NCI-H2196 treated with DMSO at 0.1 percent for 48 hours (cell line): ENCODE data around the gene SKAP1.
"Not testable (repeated sequence)": the region's sequence is repeated elsewhere in the genome, so short reads cannot be mapped to it uniquely, and the experiment has no call there.

Experiments
- DNase-seq: peaks from one replicate; lab custom pipeline; 2025; ENCODE audit not compliant: unreplicated experiment; lab: John Stamatoyannopoulos, UW

The SKAP1 gene

DNA sequence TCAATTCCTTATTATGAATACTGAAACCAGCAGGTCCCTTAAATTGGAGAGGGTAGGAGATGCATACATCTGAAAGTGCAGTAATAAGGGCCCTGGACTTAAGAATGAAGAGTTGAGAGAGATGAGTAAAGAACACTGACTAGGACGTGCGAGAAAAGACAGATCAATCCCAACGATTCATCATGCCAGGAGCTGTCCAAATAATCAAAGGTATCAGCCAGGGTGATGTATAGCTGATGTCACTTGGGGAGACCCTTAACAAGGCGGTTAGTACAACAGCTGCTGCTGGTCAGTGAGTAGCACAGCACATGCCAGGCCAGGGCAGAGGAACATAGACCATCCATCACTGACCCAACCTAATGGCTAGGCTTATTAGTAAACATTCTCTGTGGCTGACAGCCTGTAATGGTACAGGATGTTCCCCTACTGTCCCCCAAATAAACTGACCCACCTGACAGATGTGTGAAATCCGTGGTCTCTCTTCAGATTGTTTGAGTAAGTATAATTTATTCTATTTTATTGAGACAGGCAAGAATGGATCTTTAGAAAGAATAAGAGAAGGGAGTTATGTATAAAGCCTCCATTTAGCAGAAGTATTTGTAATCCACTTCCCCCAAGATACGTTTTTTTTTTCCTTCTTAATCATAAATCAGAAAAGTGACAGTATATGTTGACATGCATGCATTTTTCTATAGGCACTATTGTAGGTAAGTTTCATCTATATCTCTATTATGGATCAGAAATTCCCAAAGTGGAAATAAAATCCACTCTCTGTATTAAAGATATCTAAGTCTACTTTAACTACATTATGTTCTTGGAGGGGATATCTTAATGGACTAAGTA is 204.1 kb downstream of the SKAP1 start:
- no peak for DNase-seq

DNA sequence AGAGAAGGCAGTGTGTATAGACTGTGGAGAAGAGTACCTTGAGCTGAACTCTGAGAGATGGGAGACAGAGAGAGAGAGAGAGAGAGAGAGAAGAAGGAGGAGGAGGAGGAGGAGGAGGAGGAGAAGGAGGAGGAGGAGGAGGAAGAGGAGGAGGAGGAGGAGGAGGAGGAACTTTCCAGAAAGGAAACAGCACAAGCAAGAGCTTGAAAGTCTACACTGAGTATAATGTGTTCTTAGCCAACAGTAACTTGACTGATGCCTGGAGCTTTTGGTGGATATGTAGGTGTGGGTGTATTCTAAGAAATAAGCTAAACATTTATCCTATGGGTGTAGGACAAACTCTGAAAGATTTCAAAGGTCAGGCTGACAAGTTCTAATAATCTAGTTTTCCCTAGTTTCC is 206.1 kb downstream of the SKAP1 start:
- no peak for DNase-seq

DNA sequence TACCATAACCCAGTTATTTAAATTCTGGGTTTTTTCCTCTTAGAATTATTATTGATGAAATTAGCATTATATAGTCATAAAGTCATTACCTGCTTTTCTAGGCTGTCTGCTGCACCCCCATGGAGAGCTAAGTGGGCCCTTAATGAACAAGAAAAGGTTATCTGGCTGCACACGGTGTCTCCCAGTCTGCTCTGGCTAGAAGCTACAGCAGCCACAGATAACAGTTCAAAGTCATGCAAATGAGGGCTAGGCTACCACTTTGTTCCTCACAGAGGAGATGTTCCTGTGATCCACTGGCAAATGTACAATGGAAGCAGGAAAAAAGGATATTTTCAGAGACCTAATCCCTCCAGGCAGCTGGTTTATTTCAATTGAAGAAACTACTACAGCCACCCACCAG is 210.4 kb downstream of the SKAP1 start:
- DNase-seq: no peak

DNA sequence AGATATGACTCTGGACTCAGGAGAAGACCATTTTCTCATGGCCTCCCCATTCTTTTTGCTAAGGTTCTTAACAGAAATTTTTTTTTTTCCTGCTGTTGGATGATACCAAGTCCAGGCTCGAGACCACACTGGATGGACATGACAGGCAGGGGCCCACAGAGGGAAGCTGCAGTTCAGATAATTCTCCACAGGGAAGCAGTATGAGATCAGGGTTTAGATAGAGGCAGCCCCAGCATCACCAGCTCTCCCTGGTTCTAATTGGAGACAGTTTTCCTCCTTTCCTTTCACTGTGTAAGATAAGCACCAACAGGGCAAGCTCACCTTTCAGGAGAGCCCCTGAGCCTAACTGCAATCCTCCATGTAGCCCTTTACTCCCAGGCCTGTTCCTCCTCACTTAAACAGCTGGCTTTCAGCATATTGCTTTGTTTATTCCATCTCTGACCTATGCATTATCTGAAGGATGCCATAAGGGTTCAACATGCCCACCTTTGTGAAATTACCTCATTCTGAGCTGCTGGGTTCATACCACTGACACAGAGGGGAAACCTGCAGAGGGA is 214.4 kb downstream of the SKAP1 start:
- no peak for DNase-seq

DNA sequence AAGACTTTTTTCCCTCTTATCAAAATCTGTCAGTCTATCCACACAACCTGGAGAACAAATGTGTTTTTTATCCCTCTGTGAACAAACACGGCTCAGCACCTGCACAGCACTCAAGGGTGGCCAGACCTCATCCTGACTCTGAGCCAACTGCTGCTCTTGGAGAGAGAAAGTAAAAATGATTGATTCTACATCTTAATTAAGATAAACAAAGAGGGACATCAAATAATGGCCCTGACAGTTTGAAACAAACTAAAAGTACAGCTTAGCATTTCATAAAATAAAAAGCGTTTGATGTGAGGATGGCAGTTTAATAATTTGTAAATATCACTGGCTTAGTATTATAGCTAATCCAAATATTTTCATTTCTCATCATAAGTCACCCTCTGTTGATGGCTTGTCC is 216.2 kb downstream of the SKAP1 start:
- DNase-seq: no peak

DNA sequence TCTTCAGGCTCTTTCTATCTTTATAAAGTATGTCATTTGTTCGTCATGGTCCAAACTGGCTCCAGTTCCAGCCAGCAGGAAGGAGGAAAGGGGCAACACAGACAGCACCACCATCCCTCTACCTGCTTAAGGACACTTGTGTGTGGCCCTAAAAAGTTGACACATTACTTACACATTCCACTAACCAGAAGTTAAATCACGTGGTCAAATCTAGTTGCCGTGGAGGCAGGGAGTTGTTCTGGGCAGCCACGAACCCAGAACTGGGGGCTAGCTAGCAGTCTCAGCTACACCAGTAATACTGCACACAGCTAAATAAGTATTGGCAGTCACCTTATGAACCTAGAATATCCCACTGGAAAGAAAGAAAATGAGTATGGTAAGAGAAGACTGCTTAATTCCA is 218.2 kb downstream of the SKAP1 start:
- no peak for DNase-seq

DNA sequence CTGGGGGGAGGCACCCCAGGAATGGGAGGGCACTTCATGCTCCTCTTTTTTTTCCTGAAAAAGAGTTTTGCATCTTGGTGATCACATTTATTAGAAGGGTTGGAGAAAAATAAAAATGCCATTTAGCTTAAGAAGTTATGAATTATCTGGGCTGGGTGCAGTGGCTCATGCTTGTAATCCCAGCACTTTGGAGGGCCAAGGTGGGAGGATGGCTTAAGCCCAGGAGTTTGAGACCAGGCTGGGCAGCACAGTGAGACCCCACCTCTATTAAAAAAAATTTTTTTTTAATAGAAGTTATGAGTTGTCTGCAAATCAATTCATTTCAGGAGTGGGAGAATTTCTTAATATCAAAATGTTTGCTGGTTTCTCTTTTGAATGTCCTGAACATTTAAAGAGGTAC is 219.0 kb downstream of the SKAP1 start:
- no peak for DNase-seq

DNA sequence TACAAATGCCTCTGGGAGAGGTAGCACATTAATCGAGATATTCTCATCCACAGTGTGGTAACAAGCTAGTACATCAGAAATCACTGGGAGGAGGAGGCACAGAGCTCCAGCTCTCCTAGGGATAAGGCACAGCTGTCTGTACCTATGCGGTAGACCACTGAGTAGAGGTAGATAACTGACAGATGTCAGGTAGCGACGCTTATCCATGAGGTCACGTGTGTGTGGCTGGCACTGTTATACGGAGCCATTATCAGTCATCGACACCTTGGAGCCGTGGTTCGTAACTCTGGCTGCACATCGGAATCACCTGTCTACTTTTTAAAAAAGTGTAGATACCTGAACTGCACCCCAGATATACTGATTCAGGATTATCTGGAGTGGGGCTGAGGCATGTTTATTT is 220.0 kb downstream of the SKAP1 start:
- DNase-seq: no peak

DNA sequence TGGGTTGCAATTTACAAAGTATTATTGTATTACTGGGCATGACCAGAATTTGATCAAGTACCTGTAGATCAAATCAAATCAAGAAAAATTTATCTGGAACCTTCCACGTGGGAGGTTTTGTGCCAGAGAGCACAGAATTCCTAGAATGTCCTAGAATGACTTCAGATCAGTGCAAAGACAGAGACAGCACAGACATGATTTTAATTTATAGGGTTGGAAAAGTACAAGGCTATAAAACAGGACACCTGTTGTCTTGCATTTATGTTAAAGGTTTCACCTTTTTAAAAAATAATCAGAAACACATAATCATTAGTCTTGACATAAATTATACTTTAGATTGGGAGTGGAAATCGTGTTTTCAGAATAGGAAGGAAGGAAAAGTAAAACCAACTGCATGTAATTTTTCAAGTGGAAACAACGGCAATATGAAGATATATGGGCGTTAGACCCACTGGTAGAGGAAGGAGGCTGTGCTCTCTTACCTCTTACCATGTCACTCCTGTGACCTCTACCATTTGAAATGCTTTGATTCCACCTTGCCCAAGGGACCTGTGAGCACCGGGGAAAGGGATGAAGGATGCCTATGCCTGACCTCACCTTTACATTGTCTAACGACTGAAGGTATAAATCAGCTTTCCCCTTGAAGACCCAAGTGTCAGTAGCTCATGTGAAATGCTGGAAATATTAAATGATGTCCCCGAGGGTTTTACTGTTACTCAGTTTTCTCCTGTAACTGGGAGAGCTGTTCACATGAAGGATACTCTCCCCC is 222.1 kb downstream of the SKAP1 start:
- no peak for DNase-seq

DNA sequence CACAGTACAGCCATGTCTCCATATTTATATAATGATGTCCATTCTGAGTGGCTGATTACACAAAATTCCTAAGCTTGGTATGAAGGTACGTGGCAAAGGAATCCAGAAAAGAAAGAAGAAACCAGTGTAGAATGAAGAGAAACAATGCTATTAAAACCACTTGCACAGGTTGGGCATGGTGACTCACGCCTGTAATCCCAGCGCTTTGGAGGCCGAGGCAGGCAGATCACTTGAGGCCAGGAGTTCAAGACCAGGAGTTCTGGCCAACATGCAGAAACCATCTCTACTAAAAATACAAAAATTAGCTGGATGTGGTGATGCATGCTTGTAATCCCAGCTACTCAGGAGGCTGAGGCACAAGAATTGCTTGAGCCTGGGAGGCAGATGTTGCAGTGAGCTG is 223.0 kb downstream of the SKAP1 start:
- DNase-seq: not testable (repeated sequence)

DNA sequence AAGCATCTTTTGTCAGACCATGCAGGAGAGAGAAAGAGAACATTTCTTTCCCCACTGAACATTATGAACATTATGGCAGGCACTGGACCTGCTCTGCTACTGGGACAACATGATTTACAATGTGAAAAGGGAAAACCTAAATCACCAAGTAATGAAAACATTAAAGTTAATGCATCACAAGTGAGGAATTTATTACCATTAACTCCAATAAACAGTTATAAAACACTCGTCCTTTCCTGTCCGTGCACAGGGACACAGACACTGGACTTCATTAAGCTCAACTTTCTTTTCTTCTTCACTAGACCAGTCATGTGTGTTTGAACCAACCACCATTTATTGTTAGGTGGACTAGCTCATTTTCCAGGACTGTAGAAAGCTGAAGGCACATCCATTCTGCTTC is 227.1 kb downstream of the SKAP1 start:
- DNase-seq: no peak

DNA sequence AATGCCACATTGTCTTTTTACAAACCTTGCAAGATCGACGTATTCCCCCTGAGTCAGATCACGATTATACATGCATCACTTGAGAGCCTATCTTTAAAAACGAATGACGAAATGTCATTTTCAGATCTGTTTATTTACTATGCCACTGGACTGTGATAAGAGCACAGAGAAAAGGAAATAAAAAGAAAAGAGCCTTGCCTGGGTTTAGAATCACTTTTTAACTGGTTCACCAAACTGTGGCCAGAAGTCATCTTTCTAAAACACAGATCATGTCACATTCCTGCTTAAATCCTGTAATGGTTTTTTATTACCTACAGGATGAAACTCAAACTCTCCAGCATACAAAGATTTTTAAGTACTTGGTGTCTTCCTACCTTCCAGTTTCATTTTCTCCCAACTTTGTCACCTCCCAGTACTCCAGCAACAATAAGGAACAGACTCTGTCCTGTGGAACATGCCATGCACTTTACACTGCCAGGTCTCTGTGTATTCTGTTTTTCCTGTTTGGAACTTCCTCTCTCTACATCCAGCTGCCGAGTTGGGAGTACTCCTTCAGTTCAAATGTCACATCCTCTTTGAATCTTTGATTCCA is 231.0 kb downstream of the SKAP1 start:
- DNase-seq: no peak

DNA sequence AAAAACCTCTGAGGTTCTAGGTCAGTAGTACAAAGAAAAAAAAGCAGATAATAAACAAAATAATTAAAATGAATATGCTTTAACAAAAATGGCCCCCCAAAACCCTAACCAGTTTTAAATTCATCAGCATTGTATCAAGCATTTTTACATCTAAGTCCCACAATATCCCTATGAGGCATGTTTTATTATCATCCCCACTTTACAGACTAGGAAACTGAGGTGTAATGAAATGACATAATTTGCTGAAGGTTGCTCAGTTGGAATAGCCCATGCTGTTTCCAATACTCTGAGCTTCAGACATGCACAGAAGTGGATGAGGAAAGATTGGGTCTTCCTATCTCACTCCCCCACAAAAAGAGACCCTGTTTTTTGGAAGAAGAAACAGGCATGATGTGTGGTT is 234.1 kb downstream of the SKAP1 start:
- no peak for DNase-seq

DNA sequence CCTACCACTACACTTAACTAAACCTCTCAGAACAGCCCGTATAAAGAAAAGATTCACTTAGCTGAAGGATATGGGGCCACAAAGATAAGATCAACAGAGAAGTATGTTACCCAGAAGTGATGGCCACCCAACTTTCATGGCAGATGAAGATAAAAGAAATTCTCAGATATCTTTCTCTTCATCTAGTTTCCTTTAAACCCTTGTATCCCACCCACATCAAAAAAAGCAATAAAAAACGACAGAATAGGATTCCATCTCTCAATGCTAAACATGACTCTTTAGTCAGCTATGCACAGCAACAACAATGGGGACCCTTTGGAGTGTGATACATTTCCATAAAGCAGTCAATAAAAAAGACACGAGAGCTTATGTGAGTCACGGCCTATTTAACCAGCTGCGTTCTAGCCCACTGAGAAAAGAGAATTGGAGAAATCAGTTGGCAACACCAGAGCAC is 235.9 kb downstream of the SKAP1 start:
- DNase-seq: no peak

DNA sequence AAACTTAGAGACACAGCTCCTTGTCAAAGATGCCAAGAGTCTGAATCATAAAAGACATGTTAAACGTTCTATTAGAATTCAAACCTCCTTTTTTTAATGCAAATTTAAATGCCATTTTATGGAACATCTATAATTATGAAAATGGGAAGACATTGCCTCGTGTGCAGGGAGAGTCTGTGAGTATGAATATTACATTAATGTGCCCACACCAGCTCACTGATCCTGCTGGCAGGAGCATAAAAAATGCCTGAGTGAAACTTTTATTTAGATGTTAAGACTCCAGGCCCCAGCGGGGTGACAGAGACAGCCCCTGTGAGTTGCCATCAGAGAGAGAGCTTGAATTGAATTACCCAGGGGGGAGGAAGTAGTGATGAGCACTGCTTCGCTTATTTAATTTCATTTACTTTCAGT is 237.7 kb downstream of the SKAP1 start:
- DNase-seq: no peak

DNA sequence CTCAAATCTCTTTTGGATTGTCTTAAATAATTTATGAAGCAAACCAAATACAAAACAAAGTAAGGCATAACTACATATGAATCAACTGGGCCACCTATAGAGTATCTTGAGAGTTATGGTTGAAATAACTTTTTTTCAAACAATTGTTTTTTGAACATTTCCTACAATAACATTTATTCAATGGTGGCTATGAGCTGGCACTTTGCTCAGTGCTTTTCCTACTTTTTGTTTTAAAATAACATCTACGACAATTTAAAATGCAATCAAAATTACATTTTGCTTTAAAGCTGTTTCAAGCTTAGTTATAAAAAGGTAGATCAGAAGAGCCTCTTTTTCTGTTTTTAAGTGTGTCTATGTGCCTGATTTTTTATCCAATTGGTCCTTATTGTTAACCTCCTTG is 238.7 kb downstream of the SKAP1 start:
- DNase-seq: no peak

DNA sequence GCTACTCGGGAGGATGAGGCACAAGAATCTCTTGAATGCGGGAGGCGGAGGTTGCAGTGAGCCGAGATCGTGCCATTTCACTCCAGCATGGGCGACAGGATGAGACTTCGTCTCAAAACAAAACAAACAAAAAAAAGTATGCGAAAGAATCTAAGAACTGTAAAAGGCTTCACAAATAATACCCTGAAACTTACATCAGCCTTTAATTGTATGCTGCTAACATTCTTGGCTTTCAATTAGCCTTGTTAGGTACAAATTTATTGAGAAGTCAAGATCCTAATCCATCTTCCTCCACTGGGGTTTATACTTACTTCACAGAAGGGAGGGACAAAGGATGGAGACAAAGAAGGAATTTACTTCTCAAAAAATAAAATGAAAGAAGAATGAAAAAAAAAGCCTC is 239.1 kb downstream of the SKAP1 start:
- no peak for DNase-seq

DNA sequence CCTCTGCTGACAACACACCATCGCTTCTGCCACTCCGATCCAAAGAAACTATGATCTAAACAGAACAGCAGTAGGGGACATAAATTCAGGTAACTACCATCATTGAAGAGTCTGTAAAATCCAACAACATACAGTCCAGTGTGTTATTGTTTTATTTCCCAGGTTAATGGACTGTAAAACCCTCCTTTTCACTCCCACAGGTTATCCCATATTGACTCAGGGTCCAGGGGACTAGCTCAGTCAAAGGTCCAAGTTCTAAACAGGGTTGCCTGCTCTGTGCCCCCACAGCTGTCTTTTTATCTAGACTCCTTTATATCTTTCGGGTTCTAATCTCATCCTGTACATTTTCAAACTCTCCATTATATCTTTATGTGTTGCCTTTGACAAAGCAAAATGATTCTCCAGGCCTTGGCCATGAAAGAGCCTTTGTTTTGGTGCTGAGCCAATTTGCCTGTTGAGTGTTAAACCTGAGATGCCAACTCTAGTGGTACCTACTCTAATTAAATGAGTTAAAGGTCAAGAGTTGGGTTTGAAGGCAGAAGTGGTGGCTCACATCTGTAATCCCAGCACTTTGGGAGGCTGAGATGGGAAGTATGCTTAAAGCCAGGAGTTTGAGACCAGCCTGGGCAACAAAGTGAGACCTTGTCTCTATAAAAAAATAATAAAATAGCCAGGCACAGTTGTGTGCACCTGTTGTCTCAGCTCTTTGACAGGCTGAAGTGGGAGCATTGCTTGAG is 242.0 kb downstream of the SKAP1 start:
- DNase-seq: peak; percentile 60

DNA sequence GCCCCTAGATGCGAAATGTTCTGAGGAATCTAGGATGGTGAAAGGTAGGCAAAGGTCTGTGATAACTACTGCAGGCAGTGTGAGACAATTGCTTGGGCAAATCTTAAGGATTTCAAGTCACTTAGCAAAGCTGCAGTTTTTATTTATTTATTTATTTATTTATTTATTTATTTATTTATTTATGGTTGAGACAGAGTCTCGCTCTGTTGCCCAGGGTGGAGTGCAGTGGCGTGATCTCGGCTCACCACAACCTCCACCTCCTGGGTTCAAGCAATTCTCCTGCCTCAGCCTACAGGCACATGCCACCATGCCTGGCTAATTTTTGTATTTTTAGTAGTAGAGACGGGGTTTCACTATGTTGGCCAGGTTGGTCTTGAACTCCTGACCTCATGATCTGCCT is 243.7 kb downstream of the SKAP1 start:
- DNase-seq: not testable (repeated sequence)

DNA sequence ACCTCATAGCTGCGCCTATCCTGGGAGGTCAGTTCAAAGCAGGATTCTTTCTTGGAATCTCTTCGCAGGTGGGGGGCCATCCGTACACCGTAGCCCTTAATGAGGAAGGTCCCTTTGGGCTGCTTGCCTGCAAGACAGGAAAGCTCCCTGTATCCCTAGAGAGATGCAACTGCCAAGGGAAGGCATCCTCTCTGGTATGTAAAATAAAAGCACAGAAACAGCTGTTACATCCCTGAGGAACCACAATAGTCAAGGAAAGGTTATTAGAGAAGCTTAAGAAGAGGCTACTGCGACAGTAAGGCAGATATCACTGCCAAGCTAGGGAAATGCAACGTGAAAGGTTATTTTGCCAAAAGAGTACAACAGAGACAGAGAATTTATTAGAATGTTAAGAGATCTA is 245.3 kb downstream of the SKAP1 start:
- DNase-seq: no peak

DNA sequence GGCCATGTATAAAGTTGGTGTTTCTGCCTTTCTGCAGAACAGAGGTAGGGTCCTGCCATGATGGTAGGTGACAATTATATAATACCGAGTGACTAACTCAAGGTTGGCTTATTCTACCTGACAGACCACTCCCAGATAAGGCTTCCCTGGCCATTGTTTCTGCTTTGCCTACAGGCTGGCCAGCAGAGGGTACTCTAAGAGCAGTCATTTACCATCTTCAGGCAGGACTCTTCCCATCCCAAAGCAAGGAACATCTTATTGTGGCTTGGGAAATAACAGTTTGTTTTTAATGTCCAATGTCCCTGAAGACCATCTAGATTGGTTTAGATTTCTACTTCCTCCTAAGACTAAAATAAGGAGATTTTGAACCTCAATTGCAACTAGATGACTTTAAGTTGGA is 248.4 kb downstream of the SKAP1 start:
- no peak for DNase-seq
